Activated CD4-positive, alpha-beta T cell treated with anti-CD3 and anti-CD28 coated beads, Interleukin-2, amount 10 ng/mL, durations not matched to agents 24 days and 14 days (primary cell): ENCODE measurements around the gene EPHB1. TPM values are rescaled to one million over a fixed set of nuclear protein-coding genes. Genes with fewer than 3 reads are reported as not detected.

ENCODE experiments used
- DNase-seq: peaks from one replicate; pipeline ENCODE4 v3.0.0; 2022
- H3K27ac Mint-ChIP-seq: one replicate; pipeline ENCODE4 v1.8.0; 2022; ENCODE audit warnings: mild to moderate bottlenecking, mixed read lengths
- H3K27me3 Mint-ChIP-seq: one replicate; pipeline ENCODE4 v1.8.0; 2022; ENCODE audit warnings: mixed read lengths
- H3K36me3 Mint-ChIP-seq: one replicate; pipeline ENCODE4 v1.8.0; 2022; ENCODE audit warnings: low read depth, mild to moderate bottlenecking, mixed read lengths
- H3K4me1 Mint-ChIP-seq: one replicate; pipeline ENCODE4 v1.8.0; 2021; ENCODE audit warnings: mixed read lengths
- H3K4me3 Mint-ChIP-seq: one replicate; pipeline ENCODE4 v1.8.0; 2022; ENCODE audit warnings: mild to moderate bottlenecking, moderate library complexity, mixed read lengths
- H3K9me3 Mint-ChIP-seq: one replicate; pipeline ENCODE4 v1.8.0; 2021; ENCODE audit warnings: mixed read lengths
- intact Hi-C: fragments of 100-400 bp; cut with micrococcal nuclease; formaldehyde crosslinking; loops from one replicate; pipeline ENCODE4 v1.15.1; 2023
- total RNA-seq: library from RNA; stranded (reverse); gene quantifications from 2 replicates; pipeline ENCODE4 v1.2.3, GENCODE V29; 2022

The EPHB1 gene
- total RNA-seq: 1.6 and 2.3 TPM in 2 replicates

GRCh38 chr3:134794950-134795745 is at the start of gene EPHB1:
EPHB1 (plus strand) TSS chr3:134795260.
- intact Hi-C loops: loop anchor here (1.0 to 10.0 kb wide), 5 partner anchors 43 to 1248 kb away; no protein-coding TSS in a partner anchor
- Mint-ChIP-seq H3K36me3 (no peaks in the 10 kb centered on the region), H3K4me3 (peak within 1 kb of the TSS; percentile 91), H3K4me1 (peaks cover 16% of the 10 kb centered on the region), H3K27ac (peak within 1 kb of the TSS; percentile 58), H3K9me3 (no peaks in the 10 kb centered on the region), H3K27me3 (peaks cover 72% of the 10 kb centered on the region)
- DNase-seq: peak; percentile 92

DNA sequence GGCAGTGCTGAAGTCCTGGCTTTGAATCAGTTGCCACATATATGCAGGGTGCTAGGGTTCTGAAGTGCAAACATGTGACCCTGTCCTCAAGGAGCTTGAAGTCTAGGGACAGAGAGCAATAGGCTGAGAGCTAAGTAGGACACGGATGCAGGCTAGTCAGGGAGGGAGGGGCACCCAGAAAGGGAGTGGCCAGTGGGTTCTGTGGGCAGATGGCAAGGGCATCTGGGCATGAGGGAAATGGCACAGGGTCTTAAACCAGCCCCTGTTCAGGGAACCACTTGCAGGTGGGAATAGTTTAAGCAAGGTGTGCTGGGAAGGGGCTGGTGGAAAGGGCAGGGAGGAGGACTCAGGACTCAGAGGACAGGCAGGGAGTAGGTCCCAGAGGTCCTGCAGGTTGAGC is 46.4 kb upstream of the EPHB1 start:
- intact Hi-C loops: no loop called here
- no peak for DNase-seq
- Mint-ChIP-seq H3K4me3 (no peak overlapping the region), H3K27ac (no peak overlapping the region), H3K9me3 (peaks cover 2% of the 10 kb centered on the region), H3K36me3 (no peaks in the 10 kb centered on the region), H3K27me3 (peaks cover 2% of the 10 kb centered on the region), H3K4me1 (no peaks in the 10 kb centered on the region)

DNA sequence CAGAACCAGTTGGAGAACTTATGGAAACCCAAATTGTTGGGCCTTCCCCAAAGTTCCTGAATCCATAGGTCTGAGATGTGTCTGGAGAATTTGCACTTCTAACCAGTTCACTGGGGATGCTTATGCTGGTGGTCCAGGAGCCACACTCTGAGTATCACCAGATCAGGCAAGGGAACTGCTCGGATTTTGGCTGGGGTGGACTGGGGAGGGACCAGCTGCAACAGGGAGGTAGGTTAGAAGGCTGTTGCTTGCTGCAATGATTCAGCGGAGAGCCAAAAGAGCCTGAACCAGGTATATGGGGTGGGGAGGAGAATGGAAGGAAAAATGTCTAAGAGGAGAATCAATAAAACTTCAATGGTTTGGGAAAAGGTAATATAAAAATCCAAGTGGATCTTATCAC is 45.9 kb upstream of the EPHB1 start:
- Mint-ChIP-seq H3K36me3 (no peaks in the 10 kb centered on the region), H3K27ac (no peak overlapping the region), H3K9me3 (peaks cover 2% of the 10 kb centered on the region), H3K27me3 (peaks cover 2% of the 10 kb centered on the region), H3K4me1 (no peaks in the 10 kb centered on the region), H3K4me3 (no peak overlapping the region)
- no peak for DNase-seq
- intact Hi-C loops: no loop called here

- Mint-ChIP-seq H3K4me1 (no peaks in the 10 kb centered on the region), H3K4me3 (no peak overlapping the region), H3K9me3 (peaks cover 2% of the 10 kb centered on the region), H3K27me3 (peaks cover 2% of the 10 kb centered on the region), H3K36me3 (no peaks in the 10 kb centered on the region), H3K27ac (no peak overlapping the region)
- intact Hi-C loops: loop anchor here (10.0 kb wide), 1 partner anchor 145 kb away; no protein-coding TSS in a partner anchor
- DNase-seq: no peak
These were observed 45.1 kb upstream of the EPHB1 start for GRCh38 chr3:134749802-134750553.

DNA sequence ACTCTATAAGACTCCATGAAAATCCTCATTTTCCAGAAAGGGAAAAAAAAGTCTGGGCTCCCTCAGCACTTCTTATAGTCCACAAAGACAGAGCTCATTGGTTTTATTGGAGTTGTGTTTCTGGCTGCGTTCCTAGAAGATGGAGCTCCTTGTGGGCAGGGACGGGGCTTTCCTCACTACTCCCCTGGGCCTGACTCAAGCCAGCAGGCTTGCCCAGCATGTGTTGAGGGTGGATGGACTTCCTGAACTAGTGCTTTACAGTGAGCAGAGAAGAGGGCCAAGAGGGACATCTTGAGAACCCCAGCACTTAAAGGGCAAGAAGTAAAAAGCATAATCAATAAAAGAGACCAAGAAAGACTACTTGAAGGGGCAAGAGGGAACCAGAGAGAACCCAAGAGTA is 43.2 kb upstream of the EPHB1 start:
- Mint-ChIP-seq H3K27me3 (no peaks in the 10 kb centered on the region), H3K4me3 (no peak overlapping the region), H3K36me3 (no peaks in the 10 kb centered on the region), H3K27ac (no peak overlapping the region), H3K4me1 (no peaks in the 10 kb centered on the region), H3K9me3 (no peaks in the 10 kb centered on the region)
- no peak for DNase-seq
- intact Hi-C loops: loop anchor here (10.0 kb wide), 1 partner anchor 147 kb away; no protein-coding TSS in a partner anchor

DNA sequence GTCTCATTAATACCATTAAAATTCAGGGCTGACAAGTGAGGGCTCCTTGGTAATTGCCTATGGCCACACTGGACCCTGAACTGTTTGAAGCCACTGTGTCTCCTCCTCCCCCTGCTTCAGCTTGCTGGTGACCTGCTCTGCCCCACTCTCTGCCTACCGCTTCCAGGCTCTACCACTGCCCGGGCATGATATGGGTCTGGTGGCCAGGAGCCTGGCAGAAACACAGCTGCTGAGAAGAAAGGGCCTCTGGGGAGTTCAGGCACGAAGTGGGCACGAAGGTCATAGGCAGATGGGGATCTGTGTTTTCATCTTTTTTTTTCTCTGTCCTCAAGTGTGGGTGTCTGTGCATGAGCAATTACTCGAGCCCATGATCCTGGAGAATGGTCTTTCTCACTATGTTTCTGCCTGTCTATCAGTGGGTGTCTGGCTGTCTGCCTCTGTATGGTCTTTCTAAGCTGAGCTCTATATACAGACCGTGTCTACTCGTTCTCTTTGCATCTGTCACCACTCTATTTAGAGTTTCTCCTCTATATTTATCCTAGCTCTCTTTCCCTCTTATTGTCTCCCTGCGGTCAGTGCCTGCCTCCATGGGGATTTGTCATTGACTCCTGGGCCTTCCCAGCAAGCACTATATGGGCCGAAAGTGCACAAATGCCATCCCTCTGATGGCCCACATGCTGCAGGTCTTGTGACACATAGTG is 42.1 kb upstream of the EPHB1 start:
- H3K27ac Mint-ChIP-seq: no peak overlapping the region
- H3K27me3 Mint-ChIP-seq: no peaks in the 10 kb centered on the region
- DNase-seq: no peak
- no peaks in the 10 kb centered on the region for H3K36me3 Mint-ChIP-seq
- H3K4me3 Mint-ChIP-seq: no peak overlapping the region
- H3K4me1 Mint-ChIP-seq: no peaks in the 10 kb centered on the region
- H3K9me3 Mint-ChIP-seq: no peaks in the 10 kb centered on the region
- intact Hi-C loops: loop anchor here (10.0 kb wide), 1 partner anchor 148 kb away; no protein-coding TSS in a partner anchor

GRCh38 chr3:134753999-134754742 is 40.9 kb upstream of the EPHB1 start:
- Mint-ChIP-seq H3K9me3 (no peaks in the 10 kb centered on the region), H3K4me3 (no peak overlapping the region), H3K36me3 (no peaks in the 10 kb centered on the region), H3K4me1 (no peaks in the 10 kb centered on the region), H3K27ac (no peak overlapping the region), H3K27me3 (no peaks in the 10 kb centered on the region)
- no peak for DNase-seq
- intact Hi-C loops: loop anchor here (10.0 kb wide), 1 partner anchor 149 kb away; no protein-coding TSS in a partner anchor

DNA sequence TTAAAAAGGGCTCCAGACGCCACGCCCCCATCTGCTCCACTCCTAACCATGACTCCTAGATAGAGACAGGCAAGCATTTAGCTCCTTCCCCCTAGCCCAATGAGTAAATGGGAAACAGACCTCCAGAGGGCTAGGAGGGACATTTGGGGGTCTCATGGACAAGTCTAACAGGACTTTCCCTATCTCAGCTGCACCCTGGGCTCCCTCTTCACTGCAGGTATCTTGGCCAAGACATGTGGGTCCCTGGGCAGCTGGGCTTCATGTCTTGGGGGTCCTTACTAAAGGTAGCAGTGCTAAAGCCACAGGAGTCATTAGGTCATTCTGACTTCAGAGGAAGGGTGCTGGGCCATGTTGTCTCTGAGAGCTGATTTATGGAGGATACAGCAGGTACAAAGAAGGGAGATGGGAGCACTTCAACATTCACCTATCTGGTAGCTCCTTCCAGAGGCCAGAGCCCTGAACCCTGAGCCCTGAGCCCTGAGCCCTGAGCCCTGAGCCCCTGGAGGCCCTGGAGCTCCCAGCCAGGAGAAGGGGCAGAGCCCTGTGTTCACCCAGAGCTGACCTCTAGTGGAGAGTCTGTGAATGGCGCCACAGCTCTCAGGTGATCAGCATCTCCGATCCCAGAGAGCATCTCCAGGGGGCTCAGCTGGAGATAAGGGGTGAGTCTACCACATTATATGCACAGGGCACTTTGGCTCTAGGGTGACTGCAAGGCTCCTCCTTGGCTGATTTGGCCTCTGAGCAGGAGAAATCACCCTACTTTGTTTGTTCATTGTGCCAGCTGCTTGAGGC is 40.1 kb upstream of the EPHB1 start:
- no peaks in the 10 kb centered on the region for H3K27me3 Mint-ChIP-seq
- no peaks in the 10 kb centered on the region for H3K4me1 Mint-ChIP-seq
- peak; percentile 78 for DNase-seq
- no peak overlapping the region for H3K27ac Mint-ChIP-seq
- intact Hi-C loops: loop anchor here (10.0 kb wide), 1 partner anchor 150 kb away; no protein-coding TSS in a partner anchor
- no peaks in the 10 kb centered on the region for H3K36me3 Mint-ChIP-seq
- H3K4me3 Mint-ChIP-seq: no peak overlapping the region
- no peaks in the 10 kb centered on the region for H3K9me3 Mint-ChIP-seq

DNA sequence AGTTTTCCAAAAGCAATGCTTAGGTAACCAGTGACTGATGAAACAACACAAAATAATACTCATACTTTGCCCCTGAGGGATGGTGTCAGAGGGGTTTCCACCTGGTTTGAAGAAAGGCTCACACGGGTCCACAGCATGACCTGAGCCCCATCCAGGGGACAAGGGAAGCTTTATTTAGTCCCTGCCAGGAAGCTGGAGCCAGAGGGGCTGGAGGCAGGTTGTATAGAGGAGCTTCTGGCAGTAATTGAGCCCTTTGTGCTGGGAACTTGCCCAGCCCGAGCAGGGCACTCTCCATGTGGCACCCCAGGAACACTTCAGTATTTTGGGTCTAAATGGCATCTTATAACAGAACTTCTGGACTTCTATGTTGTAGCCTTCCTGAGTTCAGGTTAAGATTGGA is 39.2 kb upstream of the EPHB1 start:
- Mint-ChIP-seq H3K36me3 (no peaks in the 10 kb centered on the region), H3K4me3 (no peak overlapping the region), H3K27ac (no peak overlapping the region), H3K27me3 (no peaks in the 10 kb centered on the region), H3K4me1 (no peaks in the 10 kb centered on the region), H3K9me3 (no peaks in the 10 kb centered on the region)
- intact Hi-C loops: loop anchor here (10.0 kb wide), 1 partner anchor 151 kb away; no protein-coding TSS in a partner anchor
- DNase-seq: no peak

GRCh38 chr3:134757549-134758069 is 37.5 kb upstream of the EPHB1 start:
- H3K9me3 Mint-ChIP-seq: no peaks in the 10 kb centered on the region
- H3K4me1 Mint-ChIP-seq: no peaks in the 10 kb centered on the region
- H3K27me3 Mint-ChIP-seq: peaks cover 3% of the 10 kb centered on the region
- intact Hi-C loops: loop anchor here (10.0 kb wide), 1 partner anchor 153 kb away; no protein-coding TSS in a partner anchor
- no peaks in the 10 kb centered on the region for H3K36me3 Mint-ChIP-seq
- no peak for DNase-seq
- H3K4me3 Mint-ChIP-seq: no peak overlapping the region
- no peak overlapping the region for H3K27ac Mint-ChIP-seq

- no peak overlapping the region for H3K4me3 Mint-ChIP-seq
- no peak overlapping the region for H3K27ac Mint-ChIP-seq
- H3K27me3 Mint-ChIP-seq: peaks cover 3% of the 10 kb centered on the region
- DNase-seq: no peak
- H3K9me3 Mint-ChIP-seq: no peaks in the 10 kb centered on the region
- no peaks in the 10 kb centered on the region for H3K4me1 Mint-ChIP-seq
- intact Hi-C loops: no loop called here
- no peaks in the 10 kb centered on the region for H3K36me3 Mint-ChIP-seq
These were observed 33.8 kb upstream of the EPHB1 start for GRCh38 chr3:134761213-134761612.

GRCh38 chr3:134762016-134762415 is 33.0 kb upstream of the EPHB1 start:
- no peak for DNase-seq
- H3K27me3 Mint-ChIP-seq: peaks cover 3% of the 10 kb centered on the region
- H3K4me1 Mint-ChIP-seq: no peaks in the 10 kb centered on the region
- no peak overlapping the region for H3K4me3 Mint-ChIP-seq
- intact Hi-C loops: no loop called here
- H3K36me3 Mint-ChIP-seq: no peaks in the 10 kb centered on the region
- no peak overlapping the region for H3K27ac Mint-ChIP-seq
- no peaks in the 10 kb centered on the region for H3K9me3 Mint-ChIP-seq
